K562 (cell line): ENCODE results near the gene THEM5. TPM values are rescaled to one million over a fixed set of nuclear protein-coding genes. Genes with fewer than 3 reads are reported as not detected.

Source experiments
- ATAC-seq: fragments of 200-7000 bp; cut with Tn5 transposase; 3 replicates; pipeline ENCODE4 v1.9.1; 2020; ENCODE audit warnings: moderate library complexity
- BruUV-seq: library from RNA; stranded (reverse); fragments of 400-500 nt; replicated peaks from 2 replicates; lab custom pipeline; 2021; lab: Mats Ljungman, UMichigan
- CTCF ChIA-PET: fragments of 300-600 bp; formaldehyde crosslinking; extraction: SDS; loops from one replicate; lab custom pipeline; 2021; ENCODE audit warnings: low intra/inter-chr PET ratio; lab: Yijun Ruan, JAX
- POLR2A ChIA-PET: fragments of 300-600, 350-650 bp; sonication (Branson Sonifier 250); formaldehyde crosslinking; extraction: SDS; loops from one replicate; lab custom pipeline; 2021; ENCODE audit warnings: antibody characterized with exemption, inconsistent platforms; lab: Yijun Ruan, JAX
- DNase-seq, 4 experiments: peaks; one replicate each; pipeline versions ENCODE4 v3.0.0 to v3.0.0-alpha.2; 2011 to 2018; ENCODE audit warnings: low spot score in 3 of 4, mixed read lengths in 3 of 4; ENCODE audit errors: extremely low read depth in 1 of 4
- FAIRE-seq: peaks from 2 replicates; lab custom pipeline; 2011; peaks lifted over from hg19 to GRCh38; lab: Jason Lieb, UNC
- H2AFZ ChIP-seq: 2 replicates; pipeline ENCODE4 v1.6.0; 2011; ENCODE audit warnings: low read depth, low read length, control low read depth, inconsistent platforms
- H3K27ac ChIP-seq: fragments of 200-600 bp; 3 replicates; pipeline ENCODE4 v1.8.0; 2011; ENCODE audit warnings: low read depth, mild to moderate bottlenecking, control low read depth, inconsistent platforms, low read length, moderate library complexity, mixed read lengths; ENCODE audit errors: extremely low read depth
- H3K27me3 ChIP-seq, 2 experiments: fragments of 300-600 bp in 1 of 2; 2 replicates in 1 of 2; 3 replicates in 1 of 2; pipeline versions ENCODE4 v1.6.0 to v1.8.0; 2011; ENCODE audit warnings: inconsistent platforms in 2 of 2, low read length in 2 of 2, mild to moderate bottlenecking in 1 of 2, mixed read lengths in 1 of 2, moderate library complexity in 1 of 2; ENCODE audit not compliant: control insufficient read depth in 2 of 2, insufficient read depth in 2 of 2
- H3K36me3 ChIP-seq: fragments of 300-600 bp; 3 replicates; pipeline ENCODE4 v1.8.0; 2011; ENCODE audit warnings: mild to moderate bottlenecking, low read length, inconsistent platforms; ENCODE audit not compliant: control insufficient read depth, insufficient read depth
- H3K4me1 ChIP-seq, 2 experiments: fragments of 200-600 bp in 1 of 2; replicated peaks in 1 of 2; 2 replicates in 1 of 2; 3 replicates in 1 of 2; pipeline versions ENCODE4 v1.5.1 to v1.8.0; 2011; ENCODE audit warnings: inconsistent platforms in 2 of 2, low read length in 2 of 2, mild to moderate bottlenecking in 1 of 2, mixed read lengths in 1 of 2, moderate library complexity in 1 of 2; ENCODE audit not compliant: control insufficient read depth in 2 of 2, insufficient read depth in 2 of 2
- H3K4me2 ChIP-seq: 2 replicates; pipeline ENCODE4 v1.6.1; 2011; ENCODE audit warnings: low read length, control low read depth, inconsistent platforms, mixed read lengths; ENCODE audit not compliant: insufficient read depth
- H3K4me3 ChIP-seq: fragments of 200-600 bp; sonication (generic), shearing (Covaris generic); 2 replicates; pipeline ENCODE4 v1.5.1; 2016; ENCODE audit warnings: control low read depth, inconsistent platforms
- H3K79me2 ChIP-seq: fragments of 200-600 bp; 3 replicates; pipeline ENCODE4 v1.8.0; 2011; ENCODE audit warnings: low read length, inconsistent platforms; ENCODE audit not compliant: control insufficient read depth, insufficient read depth
- H3K9ac ChIP-seq, 2 experiments: 2 replicates each; pipeline versions ENCODE4 v1.6.0 to v1.6.1; 2011; ENCODE audit warnings: low read depth in 2 of 2, low read length in 2 of 2, control low read depth in 1 of 2, inconsistent platforms in 1 of 2, mild to moderate bottlenecking in 1 of 2, mixed read lengths in 1 of 2; ENCODE audit not compliant: insufficient read depth in 1 of 2
- H3K9me1 ChIP-seq: one replicate; pipeline ENCODE4 v1.6.0; 2011; ENCODE audit warnings: inconsistent platforms, mild to moderate bottlenecking, low read length, moderate library complexity; ENCODE audit not compliant: control insufficient read depth, insufficient read depth
- H3K9me3 ChIP-seq: replicated peaks from 2 replicates; pipeline ENCODE4 v1.5.1; 2011; ENCODE audit warnings: low read depth, low read length, inconsistent platforms; ENCODE audit not compliant: control insufficient read depth, insufficient read depth
- H4K20me1 ChIP-seq: replicated peaks from 2 replicates; pipeline ENCODE4 v1.6.1; 2011; ENCODE audit warnings: low read length, inconsistent platforms, mixed read lengths; ENCODE audit not compliant: control insufficient read depth, insufficient read depth
- CC2D1A ChIP-seq: fragments of 450-650 bp; IDR thresholded peaks from 2 replicates; pipeline ENCODE4 v1.6.1; 2017; ENCODE audit warnings: mild to moderate bottlenecking
- KDM4B ChIP-seq, 2 experiments: fragments of 450-650 bp in 1 of 2; sonication (generic) in 1 of 2; IDR thresholded peaks; 2 replicates each; pipeline ENCODE4 v1.6.1; 2016 to 2017; ENCODE audit warnings: borderline replicate concordance in 2 of 2, antibody characterized with exemption in 1 of 2, low read depth in 1 of 2, mild to moderate bottlenecking in 1 of 2
- MEIS2 ChIP-seq: fragments of 450-650 bp; IDR thresholded peaks from 2 replicates; pipeline ENCODE4 v1.6.1; 2014; ENCODE audit warnings: mild to moderate bottlenecking; ENCODE audit not compliant: partially characterized antibody
- NFE2 ChIP-seq: IDR thresholded peaks from 2 replicates; pipeline ENCODE4 v1.6.1; 2014; ENCODE audit warnings: antibody characterized with exemption, low read depth
- NFYB ChIP-seq: IDR thresholded peaks from 2 replicates; pipeline ENCODE4 v1.6.1; 2011; ENCODE audit warnings: mild to moderate bottlenecking, moderate library complexity; ENCODE audit not compliant: insufficient read length; ENCODE audit errors: extremely low read depth
- RFX1 ChIP-seq: fragments of 450-650 bp; IDR thresholded peaks from 2 replicates; pipeline ENCODE4 v1.6.1; 2016; ENCODE audit warnings: mild to moderate bottlenecking, moderate library complexity
- ZNF324 ChIP-seq: fragments of 250-450 bp; sonication (Bioruptor Pico); IDR thresholded peaks from 2 replicates; pipeline ENCODE4 v1.4.0; 2020; ENCODE audit warnings: mild to moderate bottlenecking
- ZNF586 ChIP-seq: fragments of 450-650 bp; formaldehyde crosslinking; conservative IDR thresholded peaks from 2 replicates; pipeline ENCODE4 v1.4.0; 2020; ENCODE audit warnings: mild to moderate bottlenecking, moderate library complexity
- ZNF75A ChIP-seq: fragments of 450-650 bp; formaldehyde crosslinking; IDR thresholded peaks from 2 replicates; pipeline ENCODE4 v1.4.0; 2020; ENCODE audit warnings: mild to moderate bottlenecking
- WGBS: fragments of 100-300 bp; shearing (Covaris generic); methylation state at CpG from one replicate; pipeline ENCODE4 v1.1.6; 2016; ENCODE audit warnings: low coverage, mixed read lengths; ENCODE audit not compliant: insufficient coverage; ENCODE audit errors: missing lambda C conversion rate; 5-methylcytosine and 5-hydroxymethylcytosine counted together
- in situ Hi-C: fragments of 300-500 bp; cut with MboI; formaldehyde crosslinking; loops from 4 replicates; pipeline ENCODE4 v1.15.0; 2018; ENCODE audit warnings: inconsistent platforms, mixed read lengths
- intact Hi-C: fragments of 100-400 bp; cut with micrococcal nuclease; formaldehyde crosslinking; loops from 2 replicates; pipeline ENCODE4 v1.14.2; 2022
- polyA plus RNA-seq, 8 experiments: library from polyadenylated mRNA; depleted of rRNA in 4 of 8; stranded (reverse) in 5 of 8; unstranded in 3 of 8; fragments of >200 nt; fragmentation: Nextera tagmentation in 2 of 8; fragmentation: Illumina TruSeq in 1 of 8; extraction: Ambion mirVana in 2 of 8; extraction: Trizol in 1 of 8; gene quantifications; 2 replicates each; pipeline versions ENCODE4 v1.2.1 to v1.2.3, GENCODE V29; 2011 to 2014; ENCODE audit warnings: inconsistent platforms in 1 of 8, missing spikeins in 1 of 8
- total RNA-seq, 7 experiments: library from RNA; depleted of rRNA in 6 of 7; stranded (reverse); fragments of >200 nt in 6 of 7; fragmentation: Illumina TruSeq in 2 of 7; extraction: Trizol in 2 of 7; gene quantifications; 2 replicates each; pipeline versions ENCODE4 v1.2.1 to v1.2.3, GENCODE V29; 2011 to 2021; ENCODE audit warnings: low replicate concordance in 1 of 7
- TF ChIP-seq, protein P1 (sequence below): fragments of 450-650 bp; conservative IDR thresholded peaks from 2 replicates; pipeline ENCODE4 v1.6.1; 2016; ENCODE audit warnings: missing genetic modification characterization, low read depth, mild to moderate bottlenecking, control low read depth, missing compliant biosample characterization
- TF ChIP-seq, protein P2 (sequence below): sonication (generic); formaldehyde crosslinking; IDR thresholded peaks from 2 replicates; pipeline ENCODE4 v1.5.0; 2020; ENCODE audit warnings: missing genetic modification reagents
- TF ChIP-seq, protein P3 (sequence below): sonication (generic); formaldehyde crosslinking; IDR thresholded peaks from 2 replicates; pipeline ENCODE4 v1.8.0; 2022; ENCODE audit warnings: mild to moderate bottlenecking, missing genetic modification reagents
- TF ChIP-seq, protein P4 (sequence below): sonication (generic); formaldehyde crosslinking; IDR thresholded peaks from 2 replicates; pipeline ENCODE4 v1.8.0; 2023; ENCODE audit warnings: mild to moderate bottlenecking, missing genetic modification reagents

THEM5 gene
- total and polyA plus RNA-seq, 9 of the 15 experiments (the other 6 are each of a cell fraction or from before 2014, with no cell fraction given) = not detected

DNA sequence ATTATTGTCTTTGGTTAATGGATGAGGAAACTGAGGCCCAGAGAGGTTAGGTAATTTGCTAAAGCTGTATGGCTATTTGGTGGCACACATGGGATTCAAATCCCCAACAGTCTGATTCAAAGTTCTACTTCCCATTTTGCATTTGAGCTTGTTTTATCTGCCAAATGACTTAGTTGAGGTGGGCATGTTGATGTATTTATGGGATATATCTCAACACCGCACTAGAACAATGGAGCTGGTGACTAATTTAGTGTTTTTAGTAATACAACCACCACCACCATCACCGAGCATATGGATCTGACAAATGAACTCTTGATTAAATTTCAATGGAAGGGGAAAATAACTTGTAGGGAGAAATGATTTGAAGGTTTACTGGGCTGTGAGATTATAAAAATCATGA lies 29.0 kb upstream of the THEM5 start:
- H3K27ac ChIP-seq = no peak overlapping the region
- no peak overlapping the region for H2AFZ ChIP-seq
- no peak for FAIRE-seq
- DNase-seq = no peak
- H3K79me2 ChIP-seq = no peaks in the 10 kb centered on the region
- intact Hi-C loops = no loop called here
- no peaks in the 10 kb centered on the region for H3K9me3 ChIP-seq
- H3K27me3 ChIP-seq = no peaks in the 10 kb centered on the region
- no peak for TF ChIP-seq KDM4B (IDR thresholded peaks at IDR 0.05; ENCODE audit: borderline replicate concordance in 2 of 2, low read depth in 1 of 2)
- TF ChIP-seq, protein P1, sequence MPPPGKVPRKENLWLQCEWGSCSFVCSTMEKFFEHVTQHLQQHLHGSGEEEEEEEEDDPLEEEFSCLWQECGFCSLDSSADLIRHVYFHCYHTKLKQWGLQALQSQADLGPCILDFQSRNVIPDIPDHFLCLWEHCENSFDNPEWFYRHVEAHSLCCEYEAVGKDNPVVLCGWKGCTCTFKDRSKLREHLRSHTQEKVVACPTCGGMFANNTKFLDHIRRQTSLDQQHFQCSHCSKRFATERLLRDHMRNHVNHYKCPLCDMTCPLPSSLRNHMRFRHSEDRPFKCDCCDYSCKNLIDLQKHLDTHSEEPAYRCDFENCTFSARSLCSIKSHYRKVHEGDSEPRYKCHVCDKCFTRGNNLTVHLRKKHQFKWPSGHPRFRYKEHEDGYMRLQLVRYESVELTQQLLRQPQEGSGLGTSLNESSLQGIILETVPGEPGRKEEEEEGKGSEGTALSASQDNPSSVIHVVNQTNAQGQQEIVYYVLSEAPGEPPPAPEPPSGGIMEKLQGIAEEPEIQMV = no peak
- TF ChIP-seq ZNF75A (CRISPR knock-in tag) = no peak
- TF ChIP-seq NFYB = no peak
- no peak for TF ChIP-seq RFX1
- no peak for TF ChIP-seq ZNF586 (CRISPR knock-in tag)
- no peak for TF ChIP-seq CC2D1A
- TF ChIP-seq MEIS2 = no peak
- TF ChIP-seq, protein P2, sequence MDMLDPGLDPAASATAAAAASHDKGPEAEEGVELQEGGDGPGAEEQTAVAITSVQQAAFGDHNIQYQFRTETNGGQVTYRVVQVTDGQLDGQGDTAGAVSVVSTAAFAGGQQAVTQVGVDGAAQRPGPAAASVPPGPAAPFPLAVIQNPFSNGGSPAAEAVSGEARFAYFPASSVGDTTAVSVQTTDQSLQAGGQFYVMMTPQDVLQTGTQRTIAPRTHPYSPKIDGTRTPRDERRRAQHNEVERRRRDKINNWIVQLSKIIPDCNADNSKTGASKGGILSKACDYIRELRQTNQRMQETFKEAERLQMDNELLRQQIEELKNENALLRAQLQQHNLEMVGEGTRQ (CRISPR knock-in tag) = no peak
- TF ChIP-seq, protein P3, sequence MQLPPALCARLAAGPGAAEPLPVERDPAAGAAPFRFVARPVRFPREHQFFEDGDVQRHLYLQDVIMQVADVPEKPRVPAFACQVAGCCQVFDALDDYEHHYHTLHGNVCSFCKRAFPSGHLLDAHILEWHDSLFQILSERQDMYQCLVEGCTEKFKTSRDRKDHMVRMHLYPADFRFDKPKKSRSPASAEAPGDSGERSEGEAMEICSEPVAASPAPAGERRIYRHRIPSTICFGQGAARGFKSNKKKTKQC = no peak
- TF ChIP-seq, protein P4, sequence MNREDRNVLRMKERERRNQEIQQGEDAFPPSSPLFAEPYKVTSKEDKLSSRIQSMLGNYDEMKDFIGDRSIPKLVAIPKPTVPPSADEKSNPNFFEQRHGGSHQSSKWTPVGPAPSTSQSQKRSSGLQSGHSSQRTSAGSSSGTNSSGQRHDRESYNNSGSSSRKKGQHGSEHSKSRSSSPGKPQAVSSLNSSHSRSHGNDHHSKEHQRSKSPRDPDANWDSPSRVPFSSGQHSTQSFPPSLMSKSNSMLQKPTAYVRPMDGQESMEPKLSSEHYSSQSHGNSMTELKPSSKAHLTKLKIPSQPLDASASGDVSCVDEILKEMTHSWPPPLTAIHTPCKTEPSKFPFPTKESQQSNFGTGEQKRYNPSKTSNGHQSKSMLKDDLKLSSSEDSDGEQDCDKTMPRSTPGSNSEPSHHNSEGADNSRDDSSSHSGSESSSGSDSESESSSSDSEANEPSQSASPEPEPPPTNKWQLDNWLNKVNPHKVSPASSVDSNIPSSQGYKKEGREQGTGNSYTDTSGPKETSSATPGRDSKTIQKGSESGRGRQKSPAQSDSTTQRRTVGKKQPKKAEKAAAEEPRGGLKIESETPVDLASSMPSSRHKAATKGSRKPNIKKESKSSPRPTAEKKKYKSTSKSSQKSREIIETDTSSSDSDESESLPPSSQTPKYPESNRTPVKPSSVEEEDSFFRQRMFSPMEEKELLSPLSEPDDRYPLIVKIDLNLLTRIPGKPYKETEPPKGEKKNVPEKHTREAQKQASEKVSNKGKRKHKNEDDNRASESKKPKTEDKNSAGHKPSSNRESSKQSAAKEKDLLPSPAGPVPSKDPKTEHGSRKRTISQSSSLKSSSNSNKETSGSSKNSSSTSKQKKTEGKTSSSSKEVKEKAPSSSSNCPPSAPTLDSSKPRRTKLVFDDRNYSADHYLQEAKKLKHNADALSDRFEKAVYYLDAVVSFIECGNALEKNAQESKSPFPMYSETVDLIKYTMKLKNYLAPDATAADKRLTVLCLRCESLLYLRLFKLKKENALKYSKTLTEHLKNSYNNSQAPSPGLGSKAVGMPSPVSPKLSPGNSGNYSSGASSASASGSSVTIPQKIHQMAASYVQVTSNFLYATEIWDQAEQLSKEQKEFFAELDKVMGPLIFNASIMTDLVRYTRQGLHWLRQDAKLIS (CRISPR knock-in tag) = no peak
- no peak for TF ChIP-seq NFE2
- no peak for TF ChIP-seq ZNF324 (CRISPR knock-in tag)
- TF ChIP-seq, all 486 proteins: peak for 0
- ChIA-PET CTCF (interaction anchor here (0.6 kb wide), 1 partner anchor 16 kb away, joined by 4 read pairs; no protein-coding TSS in a partner anchor), POLR2A (interaction anchor here (1.3 kb wide), 1 partner anchor 11 kb away, joined by 5 read pairs; no protein-coding TSS in a partner anchor)
- Histone ChIP-seq H3K36me3 (peaks cover 21% of the 10 kb centered on the region), H3K4me2 (no peak overlapping the region), H3K4me3 (no peak overlapping the region), H3K9me1 (no peaks in the 10 kb centered on the region), H3K9ac (no peak overlapping the region), H3K4me1 (no peaks in the 10 kb centered on the region), H4K20me1 (no peaks in the 10 kb centered on the region)
- no TSS peak for BruUV-seq
- 93% methylated on average over 2 of the region's 2 CpGs for WGBS
- no peak for ATAC-seq
- in situ Hi-C loops = no loop called here
